CD4-positive, alpha-beta T cell treated with Interleukin-4 for 4 hours (primary cell): Measurements from ENCODE around the gene WWOX.

ENCODE experiments used
- DNase-seq: peaks from one replicate; pipeline ENCODE4 v3.0.0-alpha.2; 2020

WWOX gene

GRCh38 chr16:78446992-78447563 lies 347.6 kb downstream of the WWOX start:
- DNase-seq: no peak

- DNase-seq: no peak
Observed at GRCh38 chr16:78448658-78449271, 349.3 kb downstream of the WWOX start.

- DNase-seq: no peak
Observed at GRCh38 chr16:78450255-78450654, 350.8 kb downstream of the WWOX start.

- no peak for DNase-seq
Observed at GRCh38 chr16:78452025-78452555, 352.6 kb downstream of the WWOX start.

- DNase-seq: no peak
Observed at GRCh38 chr16:78455861-78456260, 356.4 kb downstream of the WWOX start.

- no peak for DNase-seq
Observed at GRCh38 chr16:78458588-78458987, 359.1 kb downstream of the WWOX start.

GRCh38 chr16:78460428-78460827 lies 361.0 kb downstream of the WWOX start:
- DNase-seq: no peak

- no peak for DNase-seq
Observed at GRCh38 chr16:78461087-78461486, 361.6 kb downstream of the WWOX start.

GRCh38 chr16:78461496-78462287 lies 362.2 kb downstream of the WWOX start:
- no peak for DNase-seq

- no peak for DNase-seq
Observed at GRCh38 chr16:78462288-78463208, 363.1 kb downstream of the WWOX start.

- DNase-seq: no peak
Observed at GRCh38 chr16:78463591-78463990, 364.1 kb downstream of the WWOX start.

- DNase-seq: no peak
Observed at GRCh38 chr16:78464833-78465232, 365.4 kb downstream of the WWOX start.

GRCh38 chr16:78465730-78466129 lies 366.3 kb downstream of the WWOX start:
- no peak for DNase-seq

- no peak for DNase-seq
Observed at GRCh38 chr16:78469787-78470186, 370.3 kb downstream of the WWOX start.

GRCh38 chr16:78473031-78473699 lies 373.7 kb downstream of the WWOX start:
- DNase-seq: no peak

- DNase-seq: no peak
Observed at GRCh38 chr16:78474762-78475161, 375.3 kb downstream of the WWOX start.

- DNase-seq: no peak
Observed at GRCh38 chr16:78476615-78477014, 377.2 kb downstream of the WWOX start.

GRCh38 chr16:78478267-78478861 lies 378.9 kb downstream of the WWOX start:
- DNase-seq: no peak

GRCh38 chr16:78479723-78480122 lies 380.3 kb downstream of the WWOX start:
- DNase-seq: no peak

- no peak for DNase-seq
Observed at GRCh38 chr16:78480588-78480987, 381.1 kb downstream of the WWOX start.

GRCh38 chr16:78483124-78483992 lies 383.9 kb downstream of the WWOX start:
- DNase-seq: no peak
